Small intestine (tissue), 7 donors: Measurements from ENCODE around the gene GREB1. TPM values are rescaled to one million over a fixed set of nuclear protein-coding genes. Genes with fewer than 3 reads are reported as not detected.

Source experiments
- DNase-seq, 2 donors: peaks; one replicate each; pipeline versions ENCODE4 v3.0.0 to v3.0.0-alpha.2; 2013
- FAIRE-seq: peaks from 2 replicates; lab custom pipeline; 2012; peaks lifted over from hg19 to GRCh38; lab: Jason Lieb, UNC
- H3K27ac ChIP-seq, 3 donors: one replicate each; pipeline ENCODE4 v1.5.1; 2013; ENCODE audit warnings: low read length in 2 of 3, mild to moderate bottlenecking in 2 of 3, control low read depth in 1 of 3, inconsistent platforms in 1 of 3, low read depth in 1 of 3, moderate library complexity in 1 of 3
- H3K27me3 ChIP-seq, 3 donors: one replicate each; pipeline ENCODE4 v1.6.1; 2013; ENCODE audit warnings: low read length in 3 of 3, inconsistent platforms in 1 of 3; ENCODE audit not compliant: control insufficient read depth in 3 of 3, insufficient read depth in 3 of 3
- H3K36me3 ChIP-seq, 3 donors: one replicate each; pipeline ENCODE4 v1.6.1; 2013; ENCODE audit warnings: low read length in 3 of 3, inconsistent platforms in 1 of 3, low read depth in 1 of 3, mild to moderate bottlenecking in 1 of 3, moderate library complexity in 1 of 3; ENCODE audit not compliant: control insufficient read depth in 3 of 3, insufficient read depth in 2 of 3
- H3K4me1 ChIP-seq, 3 donors: one replicate each; pipeline ENCODE4 v1.6.1; 2013; ENCODE audit warnings: low read length in 2 of 3, inconsistent platforms in 1 of 3, low read depth in 1 of 3, mild to moderate bottlenecking in 1 of 3, moderate library complexity in 1 of 3; ENCODE audit not compliant: control insufficient read depth in 3 of 3, insufficient read depth in 2 of 3
- H3K4me3 ChIP-seq, 3 donors: one replicate each; pipeline ENCODE4 v1.5.1; 2013; ENCODE audit warnings: low read length in 3 of 3, control low read depth in 1 of 3, inconsistent platforms in 1 of 3, low read depth in 1 of 3, mild to moderate bottlenecking in 1 of 3, moderate library complexity in 1 of 3
- H3K9me3 ChIP-seq, 2 donors: one replicate each; pipeline ENCODE4 v1.6.1; 2013; ENCODE audit warnings: low read depth in 1 of 2, low read length in 1 of 2; ENCODE audit not compliant: control insufficient read depth in 2 of 2, insufficient read depth in 1 of 2
- WGBS, 3 donors: extraction: QIAGEN DNeasy Blood & Tissue Kit; methylation state at CpG; one replicate each; pipeline ENCODE4 v1.1.7; 2013; 5-methylcytosine and 5-hydroxymethylcytosine counted together
- polyA plus RNA-seq, 4 donors: library from polyadenylated mRNA; stranded (reverse) in 3 of 4; unstranded in 1 of 4; fragments of 200-250 nt in 3 of 4; fragments of 120-200 nt in 1 of 4; gene quantifications; one replicate each; pipeline versions ENCODE4 v1.2.1 to v1.2.3, GENCODE V29; 2013
- donor health status: healthy with polysubstance abuse.
- donor health status: control.
- donor health status: control.
- donor health status: Bipolar disorder and iron deficiency.
- donor health status: healthy.

The GREB1 gene
- polyA plus RNA-seq, 4 donors = 0.76 to 1.8 (median 1.4) TPM; not detected in 1

GRCh38 chr2:11574176-11575046 lies 40.6 kb downstream of the GREB1 start:
- H3K4me3 ChIP-seq = no peak overlapping the region
- H3K9me3 ChIP-seq = no peaks in the 10 kb centered on the region
- FAIRE-seq (no peak), DNase-seq (no peak)
- no peaks in the 10 kb centered on the region for H3K36me3 ChIP-seq
- WGBS, 3 donors = 84 to 90% (median 89%) methylated on average over 12 of the region's 12 CpGs
- no peaks in the 10 kb centered on the region for H3K4me1 ChIP-seq
- peaks cover 0 to 3% (median 0%) of the 10 kb centered on the region in 3 donors for H3K27me3 ChIP-seq
- no peak overlapping the region for H3K27ac ChIP-seq

DNA sequence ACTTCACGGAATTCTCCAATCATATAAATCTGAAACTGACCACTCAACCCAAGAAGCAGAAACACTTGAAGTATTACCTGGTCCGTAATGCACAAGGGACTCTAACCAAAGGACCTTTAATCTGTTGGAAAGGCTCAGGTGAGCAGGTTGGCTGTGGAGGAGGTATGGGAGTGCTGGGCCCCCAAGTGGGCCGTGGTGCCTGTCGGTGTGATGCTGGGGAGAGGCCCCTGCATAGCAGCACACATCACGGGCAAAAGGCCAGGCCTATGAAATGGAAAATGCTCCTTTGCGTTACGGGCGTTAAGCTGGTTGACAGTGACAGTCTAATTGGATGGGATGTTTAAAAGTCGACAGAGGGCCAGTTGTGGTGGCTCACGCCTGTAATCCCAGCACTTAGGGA lies 42.6 kb downstream of the GREB1 start:
- H3K9me3 ChIP-seq = no peaks in the 10 kb centered on the region
- peaks cover 0 to 3% (median 0%) of the 10 kb centered on the region in 3 donors for H3K27me3 ChIP-seq
- peaks cover 0 to 2% (median 0%) of the 10 kb centered on the region in 3 donors for H3K36me3 ChIP-seq
- no peak overlapping the region for H3K4me3 ChIP-seq
- no peaks in the 10 kb centered on the region for H3K4me1 ChIP-seq
- WGBS, 3 donors = 87 to 92% (median 90%) methylated on average over 10 of the region's 10 CpGs
- H3K27ac ChIP-seq = no peak overlapping the region
- FAIRE-seq = no peak
- no peak for DNase-seq

GRCh38 chr2:11577101-11577883 lies 43.4 kb downstream of the GREB1 start:
- Histone ChIP-seq H3K9me3 (no peaks in the 10 kb centered on the region), H3K27me3 (peaks cover 0 to 3% (median 0%) of the 10 kb centered on the region in 3 donors), H3K36me3 (peaks cover 0 to 2% (median 0%) of the 10 kb centered on the region in 3 donors), H3K4me1 (no peaks in the 10 kb centered on the region), H3K4me3 (no peak overlapping the region), H3K27ac (no peak overlapping the region)
- no peak for DNase-seq
- 77 to 79% (median 78%) methylated on average over 14 of the region's 14 CpGs for WGBS, 3 donors
- FAIRE-seq = no peak

DNA sequence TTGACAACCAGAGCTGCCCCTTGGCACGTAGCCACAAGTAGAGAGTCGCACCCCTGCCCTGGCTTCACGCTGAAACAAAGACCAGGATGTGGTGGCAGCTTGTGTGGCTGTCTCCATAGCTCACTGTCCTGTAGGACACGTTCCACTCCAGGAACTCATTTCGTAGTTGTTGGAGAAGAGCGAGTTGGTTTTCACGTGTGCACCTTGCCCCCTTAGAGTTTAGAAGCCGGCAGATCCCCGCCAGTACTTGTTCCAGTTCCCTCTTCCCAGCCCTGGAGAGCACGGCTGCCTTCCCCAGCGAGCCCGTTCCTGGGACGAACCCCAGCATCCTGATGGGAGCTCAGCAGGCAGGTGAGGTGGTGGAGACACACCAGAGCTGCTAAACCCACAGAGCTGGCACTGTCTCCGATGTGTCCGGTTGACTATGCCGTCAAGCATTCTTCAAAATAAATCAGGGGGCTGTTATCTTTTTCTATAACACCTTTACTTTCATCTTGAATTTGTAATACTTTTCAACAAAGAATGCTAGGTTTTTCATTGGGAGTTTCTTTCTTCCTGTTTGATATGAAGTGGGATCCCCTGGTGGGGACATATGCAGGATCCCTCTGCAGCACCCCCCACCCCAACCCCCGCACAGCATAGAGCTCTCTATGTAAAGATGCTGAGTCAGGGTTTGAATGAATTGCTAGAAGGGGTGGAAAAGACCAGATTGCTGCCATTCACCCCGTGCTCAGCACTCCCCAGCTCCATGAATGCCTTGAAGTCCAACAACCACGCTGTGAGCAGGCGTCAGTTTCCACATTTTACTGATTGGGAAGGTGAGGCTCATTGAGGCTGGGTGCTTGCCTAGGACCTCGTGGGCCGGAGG lies 44.5 kb downstream of the GREB1 start:
- Histone ChIP-seq H3K9me3 (no peaks in the 10 kb centered on the region), H3K36me3 (peaks cover 0 to 2% (median 0%) of the 10 kb centered on the region in 3 donors), H3K4me3 (no peak overlapping the region), H3K27ac (no peak overlapping the region), H3K4me1 (no peaks in the 10 kb centered on the region), H3K27me3 (peaks cover 0 to 3% (median 0%) of the 10 kb centered on the region in 3 donors)
- 78 to 87% (median 81%) methylated on average over 22 of the region's 22 CpGs for WGBS, 3 donors
- DNase-seq (no peak), FAIRE-seq (no peak)

DNA sequence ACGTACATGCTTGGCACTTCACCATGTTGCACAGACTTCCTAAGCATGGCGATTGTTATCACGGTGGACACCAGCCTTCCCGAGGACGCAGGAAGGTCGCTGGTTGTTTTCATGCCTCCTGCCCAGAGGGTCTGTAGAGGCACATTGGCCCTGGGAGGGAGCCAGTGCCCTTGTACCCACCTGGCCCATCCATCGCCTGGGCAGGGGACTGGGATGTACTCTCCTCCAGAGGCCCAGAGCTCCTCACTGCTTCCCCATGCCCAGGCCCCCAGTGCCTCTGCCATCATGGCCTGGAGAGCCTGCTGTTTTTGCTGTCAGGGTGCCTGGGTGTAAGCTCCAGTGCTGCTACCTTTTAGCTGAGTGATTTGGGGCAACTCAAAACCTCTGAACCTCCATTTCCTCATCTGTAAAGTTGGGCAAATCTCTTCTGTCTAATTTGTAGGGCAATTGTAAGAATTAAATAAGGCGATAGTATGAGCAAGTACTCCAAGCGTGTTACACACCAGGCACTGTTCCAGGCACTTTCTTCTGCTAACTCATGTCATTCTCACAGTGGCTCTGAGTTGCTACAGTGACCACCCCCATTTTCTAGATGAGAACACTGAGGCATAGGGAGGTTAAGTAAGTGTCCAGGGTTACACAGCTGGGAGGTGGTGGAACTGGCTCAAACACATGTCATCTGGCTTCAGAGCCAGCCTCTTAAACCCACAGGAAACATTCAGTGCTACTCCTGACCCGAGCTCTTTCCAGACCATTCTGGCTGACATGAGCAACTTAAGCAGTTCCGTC lies 45.3 kb downstream of the GREB1 start:
- DNase-seq (no peak), FAIRE-seq (no peak)
- WGBS, 3 donors = 88 to 93% (median 92%) methylated on average over 11 of the region's 11 CpGs
- Histone ChIP-seq H3K27ac (no peak overlapping the region), H3K36me3 (peaks cover 0 to 2% (median 0%) of the 10 kb centered on the region in 3 donors), H3K4me1 (no peaks in the 10 kb centered on the region), H3K9me3 (no peaks in the 10 kb centered on the region), H3K4me3 (no peak overlapping the region), H3K27me3 (peaks cover 0 to 3% (median 0%) of the 10 kb centered on the region in 3 donors)

- 46 to 69% (median 53%) methylated on average over 10 of the region's 10 CpGs for WGBS, 3 donors
- Histone ChIP-seq H3K4me3 (no peak overlapping the region), H3K4me1 (no peaks in the 10 kb centered on the region), H3K9me3 (no peaks in the 10 kb centered on the region), H3K27me3 (peaks cover 0 to 3% (median 0%) of the 10 kb centered on the region in 3 donors), H3K27ac (no peak overlapping the region), H3K36me3 (peaks cover 0 to 2% (median 0%) of the 10 kb centered on the region in 3 donors)
- FAIRE-seq = no peak
- DNase-seq = no peak
Measured at GRCh38 chr2:11579867-11580659, 46.2 kb downstream of the GREB1 start.

DNA sequence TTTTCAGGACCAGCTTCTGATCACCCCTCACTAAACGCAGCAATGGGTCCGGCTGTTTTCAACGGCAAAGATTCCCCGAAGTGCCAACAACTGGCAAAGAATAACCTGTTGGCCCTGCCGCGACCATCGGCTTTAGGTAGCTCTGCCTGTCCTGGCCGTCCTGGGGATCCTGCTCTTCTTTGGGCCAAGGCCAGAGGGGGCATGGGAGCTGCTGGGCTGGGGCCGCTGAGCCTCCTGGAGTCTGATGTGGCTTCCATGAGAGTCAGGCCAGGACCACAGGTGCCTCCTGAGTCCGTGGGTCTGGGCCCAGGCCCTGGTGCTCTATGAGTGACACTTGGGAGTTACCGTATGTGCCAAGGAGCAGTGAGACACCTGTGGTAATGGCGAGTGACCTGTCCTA lies 46.9 kb downstream of the GREB1 start:
- peaks cover 0 to 3% (median 0%) of the 10 kb centered on the region in 3 donors for H3K27me3 ChIP-seq
- no peaks in the 10 kb centered on the region for H3K9me3 ChIP-seq
- no peaks in the 10 kb centered on the region for H3K4me1 ChIP-seq
- H3K36me3 ChIP-seq = peaks cover 0 to 2% (median 0%) of the 10 kb centered on the region in 3 donors
- DNase-seq (no peak), FAIRE-seq (no peak)
- WGBS, 3 donors = 88 to 91% (median 89%) methylated on average over 12 of the region's 12 CpGs
- H3K27ac ChIP-seq = no peak overlapping the region
- no peak overlapping the region for H3K4me3 ChIP-seq
